ENCODE data around the gene SF3B5. TPM values are rescaled to one million over a fixed set of nuclear protein-coding genes. Genes with fewer than 3 reads are reported as not detected.
"Not testable (repeated sequence)": the region's sequence is repeated elsewhere in the genome, so short reads cannot be mapped to it uniquely, and the experiment has no call there.

The SF3B5 gene
- total RNA-seq, 1 donor from 2014 or later, result 137 TPM

DNA sequence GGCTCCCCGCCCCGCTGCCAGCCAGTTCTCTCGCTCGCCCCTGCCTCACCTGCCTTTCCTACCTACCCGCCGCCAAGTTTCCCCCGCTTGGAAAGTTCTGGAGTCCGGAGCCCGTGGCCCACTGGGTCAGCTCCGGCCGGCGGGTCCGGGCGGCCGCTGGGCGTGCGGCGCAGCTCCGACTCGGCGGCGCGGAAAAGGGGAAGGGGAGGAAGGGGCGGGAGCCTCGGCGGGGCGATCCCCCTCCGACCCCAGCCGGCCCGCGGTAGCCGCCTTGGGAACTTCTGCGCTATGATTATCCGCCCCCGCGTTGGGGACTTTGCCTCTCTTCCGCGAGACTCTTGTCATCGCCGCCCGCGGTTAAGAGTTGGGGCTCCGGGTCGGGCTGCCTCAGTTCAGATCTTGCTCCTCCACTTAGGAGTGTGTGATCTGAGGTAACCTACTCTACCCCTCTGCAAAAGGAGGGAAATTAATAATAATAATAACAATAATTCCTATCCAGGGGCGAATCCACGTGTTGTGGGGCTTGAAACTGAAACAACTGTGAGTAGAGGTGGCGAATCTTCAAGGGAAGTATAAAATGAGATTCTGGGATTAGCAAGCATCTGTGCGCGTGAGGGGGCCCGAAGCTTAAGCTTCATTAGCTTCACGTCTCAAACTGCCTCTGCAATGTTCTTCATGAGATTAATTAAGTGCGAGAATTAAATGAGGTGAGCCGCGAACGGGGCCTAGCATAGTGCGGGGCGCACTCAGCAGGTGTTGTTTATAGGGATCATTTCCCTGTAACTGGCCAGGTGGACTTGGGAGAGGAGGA, 30.8 kb downstream of the SF3B5 start:
- DNase-seq (ENCODE audit: extremely low read depth, low read depth, low spot score), result no peak

DNA sequence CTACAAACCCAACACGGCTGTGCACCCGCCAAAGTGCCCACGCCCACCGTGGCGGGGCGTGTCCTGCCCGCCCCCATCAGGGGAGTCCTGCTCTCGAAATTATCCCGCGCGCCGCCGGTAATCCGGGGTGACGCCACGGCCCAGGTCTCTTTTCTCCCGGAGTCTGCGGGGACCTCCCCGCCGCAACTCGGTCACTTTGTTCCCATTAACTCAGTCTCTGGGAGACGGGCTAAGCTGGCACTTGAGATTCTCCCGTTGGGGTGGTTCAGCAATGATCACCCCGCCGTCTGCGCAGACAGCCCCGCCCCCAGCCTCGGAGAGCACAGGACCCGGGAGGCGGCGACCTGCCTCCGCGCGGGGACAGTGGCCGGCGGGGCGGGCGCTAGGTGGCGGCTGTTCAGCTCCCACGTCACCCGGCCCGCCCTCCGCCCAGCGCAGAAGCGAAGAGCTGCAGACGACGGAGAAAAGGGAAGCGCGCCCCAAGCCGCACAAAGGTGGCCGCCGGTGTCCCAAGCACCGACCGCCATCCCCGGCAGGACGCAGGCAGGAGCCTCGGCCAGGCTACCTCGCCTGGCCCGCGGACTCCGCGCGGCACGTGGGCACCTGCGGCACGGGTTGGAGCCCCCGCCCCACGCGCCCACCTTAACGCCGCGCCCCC, 31.5 kb downstream of the SF3B5 start:
- DNase-seq (ENCODE audit: extremely low read depth, low read depth, low spot score), result no peak

DNA sequence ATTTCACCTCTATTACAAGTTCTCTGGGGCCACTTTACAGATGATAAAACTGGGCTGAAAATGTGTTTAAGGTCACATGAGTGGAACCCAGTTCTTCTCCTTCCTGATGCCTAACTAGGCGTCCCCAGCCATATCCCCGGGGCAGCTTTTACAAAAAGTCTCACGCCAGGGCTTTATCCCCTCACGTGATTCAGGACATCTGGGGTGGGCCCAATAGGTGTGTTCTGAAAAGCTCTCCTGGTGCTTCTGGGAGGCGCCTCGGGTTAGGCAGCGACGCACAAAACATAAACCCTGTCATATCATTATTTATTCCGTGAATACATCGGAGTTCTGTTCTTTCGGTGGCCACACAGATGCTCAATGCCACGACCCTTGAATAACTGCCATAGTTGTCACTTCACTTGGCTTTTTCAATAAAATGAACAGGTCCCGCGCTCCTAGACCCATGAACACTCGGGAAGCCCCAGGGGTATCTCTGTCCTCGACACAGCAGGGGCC, 32.1 kb downstream of the SF3B5 start:
- DNase-seq (ENCODE audit: extremely low read depth, low read depth, low spot score), result no peak

DNA sequence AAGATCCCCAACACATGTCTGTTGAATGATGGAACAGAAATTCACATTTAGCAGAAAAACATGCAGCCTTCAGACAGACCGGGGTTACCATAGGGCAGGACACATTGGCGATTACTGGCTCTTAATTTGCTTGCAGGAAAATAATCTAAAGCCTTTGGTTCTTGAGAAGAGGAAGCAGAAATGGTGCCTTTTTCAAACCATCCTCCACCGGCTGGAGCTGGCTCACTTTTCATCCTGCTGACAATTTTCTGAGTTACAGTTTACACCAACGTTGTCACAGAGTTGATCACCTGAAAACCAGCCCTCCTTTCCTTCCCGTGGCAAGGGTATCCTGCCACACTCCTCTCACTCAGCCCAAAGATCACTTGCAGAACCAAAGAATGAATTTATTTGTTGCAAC, 32.6 kb downstream of the SF3B5 start:
- no peak for DNase-seq (ENCODE audit: extremely low read depth, low read depth, low spot score)

DNA sequence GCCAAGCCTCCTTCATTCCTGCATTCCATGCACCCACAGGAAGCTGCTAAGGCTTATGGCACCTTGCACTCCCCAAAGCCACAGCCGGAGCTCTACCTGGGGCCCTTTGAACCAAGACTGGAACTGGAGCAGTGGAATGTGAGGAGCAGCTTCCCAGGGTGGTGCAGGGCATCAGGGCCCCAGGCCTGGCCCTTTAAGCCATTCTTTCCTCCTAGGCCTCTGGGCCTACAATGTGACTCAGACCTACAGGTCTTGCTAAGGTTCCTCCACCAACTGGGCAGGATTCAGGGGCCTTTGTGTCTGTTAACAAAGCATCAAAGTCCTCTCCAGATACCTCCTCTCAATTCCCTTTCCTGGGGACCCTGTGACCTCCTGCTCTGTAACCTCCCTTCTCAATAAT, 36.2 kb downstream of the SF3B5 start:
- DNase-seq (ENCODE audit: extremely low read depth, low read depth, low spot score), result no peak

DNA sequence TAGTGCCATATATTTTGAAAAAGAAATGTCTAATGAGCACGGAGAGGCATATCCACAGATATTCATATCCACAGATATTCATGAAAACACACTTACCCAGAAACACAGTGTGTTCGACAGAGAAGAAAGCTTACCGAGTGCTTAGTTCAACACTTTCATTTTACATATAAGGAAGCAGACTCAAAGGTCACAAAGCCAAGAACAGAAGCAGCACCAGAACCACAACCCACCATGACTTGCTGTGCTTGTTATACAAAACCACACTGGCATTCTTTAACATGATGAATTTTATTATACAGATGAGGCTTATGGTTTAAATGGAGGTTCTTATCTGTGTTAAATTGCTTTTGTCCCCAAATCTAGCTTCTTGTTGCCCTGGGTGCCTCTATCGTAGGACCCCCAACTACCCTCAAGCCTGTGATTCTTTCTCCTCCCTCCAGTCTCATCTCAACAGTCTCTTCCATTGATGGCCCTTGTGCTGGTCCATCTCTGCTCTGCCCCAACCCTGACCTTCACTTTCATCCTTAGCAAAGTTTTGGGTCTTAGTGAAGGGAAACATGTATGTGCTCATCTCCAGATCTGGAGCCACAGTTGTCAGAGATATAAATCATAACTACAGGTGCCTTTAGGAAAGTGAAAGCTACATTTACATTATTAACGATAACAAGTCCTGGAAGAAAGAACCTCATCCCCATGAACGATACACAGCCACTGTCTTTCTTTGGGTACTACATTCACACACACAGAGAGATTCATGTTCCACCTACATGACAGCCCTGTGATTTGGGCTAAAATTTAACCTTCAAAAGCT, 40.0 kb downstream of the SF3B5 start:
- no peak for DNase-seq (ENCODE audit: extremely low read depth, low read depth, low spot score)

DNA sequence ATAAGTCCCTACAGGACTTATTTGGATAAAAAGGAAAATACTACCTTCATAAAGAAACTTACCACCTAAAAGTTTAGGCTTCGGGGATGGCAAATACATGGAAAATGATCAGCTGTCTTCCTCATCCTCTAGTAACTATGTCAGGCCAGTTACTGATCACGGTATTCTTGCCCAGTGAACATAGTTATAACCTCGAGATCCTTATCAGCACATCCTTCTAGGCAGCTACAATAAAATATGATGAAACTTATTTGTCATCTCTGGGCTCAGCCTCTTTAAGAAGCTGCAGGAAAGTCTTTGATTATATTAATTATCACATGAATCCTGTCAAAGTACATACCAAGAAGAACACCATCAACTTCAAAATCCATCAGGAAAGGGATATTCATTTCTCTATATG, 41.8 kb downstream of the SF3B5 start:
- DNase-seq (ENCODE audit: extremely low read depth, low read depth, low spot score), result no peak

DNA sequence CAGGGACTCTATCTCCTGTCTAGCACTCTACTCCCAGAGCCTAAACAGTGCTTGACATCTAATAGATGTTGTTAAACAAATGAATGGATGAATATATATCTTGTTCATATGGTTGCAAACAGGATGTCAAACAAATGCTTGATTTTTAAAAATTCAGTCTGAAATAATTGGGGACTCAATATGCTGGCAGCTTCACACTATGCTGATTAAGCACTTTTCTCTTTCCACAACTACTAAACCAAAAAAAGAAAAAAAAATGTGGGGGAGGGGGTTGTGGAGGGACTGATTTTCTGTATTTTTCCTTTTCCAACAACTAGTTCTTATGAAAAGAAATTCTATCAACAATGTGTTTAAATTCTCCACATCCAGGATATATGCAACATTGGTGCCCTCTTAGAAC, 42.9 kb downstream of the SF3B5 start:
- DNase-seq (ENCODE audit: extremely low read depth, low read depth, low spot score), result no peak

DNA sequence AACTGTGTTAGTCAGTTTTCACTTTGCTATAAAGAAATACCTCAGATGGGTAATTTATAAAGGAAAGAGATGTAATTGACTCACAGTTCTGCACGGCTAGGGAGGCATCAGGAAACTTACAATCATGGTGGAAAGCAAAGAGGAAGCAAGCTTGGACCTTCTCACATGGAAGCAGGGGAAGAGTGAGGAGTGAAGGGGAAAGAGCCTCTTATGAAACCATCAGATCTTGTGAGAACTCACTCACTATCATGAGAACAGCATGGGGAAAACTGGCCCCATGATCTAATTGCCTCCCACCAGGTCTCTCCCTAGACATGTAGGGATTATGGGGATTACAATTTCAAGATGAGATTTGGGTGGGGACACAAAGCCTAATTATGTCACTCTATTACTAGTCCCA, 46.0 kb downstream of the SF3B5 start:
- no peak for DNase-seq (ENCODE audit: extremely low read depth, low read depth, low spot score)

DNA sequence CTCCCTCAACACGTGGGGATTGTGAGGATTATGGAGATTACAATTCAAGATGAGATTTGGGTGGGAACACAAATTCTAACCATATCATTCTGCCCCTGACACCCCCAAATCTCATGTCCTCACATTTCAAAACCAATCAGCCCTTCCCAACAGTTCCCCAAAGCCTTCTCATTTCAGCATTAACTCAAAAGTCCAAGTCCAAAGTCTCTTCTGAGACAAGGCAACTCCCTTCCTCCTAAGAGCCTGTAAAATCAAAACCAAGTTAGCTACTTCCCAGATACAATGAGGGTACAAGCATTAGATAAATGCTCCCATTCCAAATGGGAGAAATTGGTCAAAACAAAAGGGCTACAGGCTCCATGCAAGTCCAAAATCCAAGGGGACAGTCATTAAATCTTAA, 47.7 kb downstream of the SF3B5 start:
- no peak for DNase-seq (ENCODE audit: extremely low read depth, low read depth, low spot score)

DNA sequence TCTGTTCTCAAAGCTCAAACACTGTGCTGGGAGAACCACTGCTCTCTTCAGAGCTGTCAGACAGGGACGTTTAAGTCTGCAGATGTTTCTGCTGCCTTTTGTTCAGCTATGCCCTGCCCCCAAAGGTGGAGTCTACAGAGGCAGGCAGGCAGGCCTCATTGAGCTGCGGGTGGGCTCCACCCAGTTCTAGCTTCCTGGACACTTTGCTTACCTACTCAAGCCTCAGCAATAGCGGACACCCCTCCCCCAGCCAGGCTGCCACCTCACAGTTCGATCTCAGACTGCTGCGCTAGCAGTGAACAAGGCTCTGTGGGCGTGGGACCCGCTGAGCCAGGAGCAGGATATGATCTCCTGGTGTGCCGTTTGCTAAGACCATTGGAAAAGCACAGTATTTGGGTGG, 48.7 kb downstream of the SF3B5 start:
- not testable (repeated sequence) for DNase-seq (ENCODE audit: extremely low read depth, low read depth, low spot score)

DNA sequence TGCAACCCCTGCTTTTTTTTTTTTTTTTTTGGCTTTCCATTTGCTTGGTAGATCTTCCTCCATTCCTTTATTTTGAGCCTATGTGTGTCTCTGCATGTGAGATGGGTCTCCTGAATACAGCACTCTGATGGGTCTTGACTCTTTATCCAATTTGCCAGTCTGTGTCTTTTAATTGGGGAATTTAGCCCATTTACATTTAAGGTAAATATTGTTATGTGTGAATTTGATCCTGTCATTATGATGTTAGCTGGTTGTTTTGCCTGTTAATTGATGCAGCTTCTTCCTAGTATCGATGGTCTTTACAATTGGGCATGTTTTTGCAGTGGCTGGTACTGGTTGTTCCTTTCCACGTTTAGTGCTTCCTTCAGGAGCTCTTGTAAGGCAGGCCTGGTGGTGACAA, 50.4 kb downstream of the SF3B5 start:
- DNase-seq (ENCODE audit: extremely low read depth, low read depth, low spot score), result not testable (repeated sequence)

Other genes starting within 250 kb of the SF3B5 start
- not detected in 2 replicates for gene ZC2HC1B, start 231.1 kb downstream of the SF3B5 start, total RNA-seq
- 25.6 and 31.0 TPM in 2 replicates for gene PLAGL1, start 87.3 kb downstream of the SF3B5 start, total RNA-seq
- gene STX11, start 54.9 kb upstream of the SF3B5 start, total RNA-seq, result 9.3 and 16.0 TPM in 2 replicates
- gene UTRN, start 189.8 kb upstream of the SF3B5 start, total RNA-seq, result 316 and 335 TPM in 2 replicates

Measured in glomerular endothelial cell (primary cell).